Suprapubic skin (tissue), 3 donors: Measurements from ENCODE around the gene VWDE.

Experiments used
- CTCF ChIP-seq, 2 donors: fragments of 200-600 bp in 1 of 2; fragments of 450-650 bp in 1 of 2; sonication (generic) in 1 of 2; IDR thresholded peaks; one replicate each; pipeline ENCODE4 v1.5.1; 2016 to 2019; ENCODE audit warnings: antibody characterized with exemption in 2 of 2, mild to moderate bottlenecking in 1 of 2, moderate library complexity in 1 of 2
- POLR2A ChIP-seq, 2 donors: fragments of 450-650 bp; IDR thresholded peaks; one replicate each; pipeline ENCODE4 v1.6.1; 2017; ENCODE audit warnings: antibody characterized with exemption in 2 of 2, mild to moderate bottlenecking in 2 of 2, moderate library complexity in 2 of 2

GRCh38 chr7:12391922-12392615 lies 11.6 kb downstream of the VWDE start:
- TF ChIP-seq POLR2A (IDR thresholded peaks at IDR 0.05) (no peak), CTCF (IDR thresholded peaks at IDR 0.05) (no peak)
